GM12874 (cell line): ENCODE measurements around the gene M6PR.

ENCODE experiments used
- TF ChIP-seq, protein P1 (sequence below): IDR thresholded peaks from 2 replicates; pipeline ENCODE4 v1.5.1; 2011; ENCODE audit warnings: low read depth, mild to moderate bottlenecking, control low read depth, low read length, moderate library complexity; ENCODE audit not compliant: insufficient read depth

Gene M6PR

DNA sequence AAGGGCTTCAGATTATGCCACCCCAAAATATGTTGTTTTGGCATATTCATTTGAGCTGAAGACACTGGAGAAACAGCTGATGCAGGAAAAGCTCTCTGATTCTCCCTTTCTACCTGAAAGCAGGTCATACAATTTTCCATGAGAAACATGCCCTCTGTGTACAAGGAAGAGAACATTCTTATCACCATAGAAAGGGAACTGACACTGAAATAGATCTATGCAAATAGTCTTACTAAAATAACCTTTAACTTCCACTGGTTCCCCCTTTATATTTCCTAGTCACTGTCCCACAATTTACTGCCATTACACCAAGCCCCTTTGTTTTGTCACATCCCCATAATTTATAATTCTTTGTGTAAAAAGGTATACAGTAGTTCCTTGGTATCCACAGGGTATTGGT, 44.8 kb downstream of the M6PR start:
- TF ChIP-seq, protein P1, sequence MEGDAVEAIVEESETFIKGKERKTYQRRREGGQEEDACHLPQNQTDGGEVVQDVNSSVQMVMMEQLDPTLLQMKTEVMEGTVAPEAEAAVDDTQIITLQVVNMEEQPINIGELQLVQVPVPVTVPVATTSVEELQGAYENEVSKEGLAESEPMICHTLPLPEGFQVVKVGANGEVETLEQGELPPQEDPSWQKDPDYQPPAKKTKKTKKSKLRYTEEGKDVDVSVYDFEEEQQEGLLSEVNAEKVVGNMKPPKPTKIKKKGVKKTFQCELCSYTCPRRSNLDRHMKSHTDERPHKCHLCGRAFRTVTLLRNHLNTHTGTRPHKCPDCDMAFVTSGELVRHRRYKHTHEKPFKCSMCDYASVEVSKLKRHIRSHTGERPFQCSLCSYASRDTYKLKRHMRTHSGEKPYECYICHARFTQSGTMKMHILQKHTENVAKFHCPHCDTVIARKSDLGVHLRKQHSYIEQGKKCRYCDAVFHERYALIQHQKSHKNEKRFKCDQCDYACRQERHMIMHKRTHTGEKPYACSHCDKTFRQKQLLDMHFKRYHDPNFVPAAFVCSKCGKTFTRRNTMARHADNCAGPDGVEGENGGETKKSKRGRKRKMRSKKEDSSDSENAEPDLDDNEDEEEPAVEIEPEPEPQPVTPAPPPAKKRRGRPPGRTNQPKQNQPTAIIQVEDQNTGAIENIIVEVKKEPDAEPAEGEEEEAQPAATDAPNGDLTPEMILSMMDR = no peak

GRCh38 chr12:8903646-8904045, 45.8 kb downstream of the M6PR start:
- TF ChIP-seq, protein P1 = no peak

DNA sequence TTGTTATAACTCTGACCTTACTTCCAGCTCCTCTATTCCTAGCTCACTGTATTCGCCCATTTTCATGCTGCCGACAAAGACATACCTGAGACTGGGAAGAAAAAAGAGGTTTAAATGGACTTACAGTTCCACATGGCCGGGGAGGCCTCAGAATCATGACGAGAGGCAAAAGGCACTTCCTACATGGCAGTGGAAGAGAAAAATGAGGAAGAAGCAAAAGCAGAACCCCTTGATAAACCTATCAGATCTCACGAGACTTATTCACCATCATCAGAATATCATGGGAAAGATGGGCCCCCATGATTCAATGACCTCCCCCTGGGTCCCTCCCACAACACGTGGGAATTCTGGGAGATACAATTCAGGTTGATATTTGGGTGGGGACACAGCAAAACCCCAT, 49.6 kb downstream of the M6PR start:
- TF ChIP-seq, protein P1 = no peak

GRCh38 chr12:8897081-8897480, 52.4 kb downstream of the M6PR start:
- TF ChIP-seq, protein P1 = no peak

GRCh38 chr12:8894986-8895385, 54.5 kb downstream of the M6PR start:
- TF ChIP-seq, protein P1 = no peak

- TF ChIP-seq, protein P1 = no peak
Measured at GRCh38 chr12:8894378-8894777, 55.1 kb downstream of the M6PR start.

DNA sequence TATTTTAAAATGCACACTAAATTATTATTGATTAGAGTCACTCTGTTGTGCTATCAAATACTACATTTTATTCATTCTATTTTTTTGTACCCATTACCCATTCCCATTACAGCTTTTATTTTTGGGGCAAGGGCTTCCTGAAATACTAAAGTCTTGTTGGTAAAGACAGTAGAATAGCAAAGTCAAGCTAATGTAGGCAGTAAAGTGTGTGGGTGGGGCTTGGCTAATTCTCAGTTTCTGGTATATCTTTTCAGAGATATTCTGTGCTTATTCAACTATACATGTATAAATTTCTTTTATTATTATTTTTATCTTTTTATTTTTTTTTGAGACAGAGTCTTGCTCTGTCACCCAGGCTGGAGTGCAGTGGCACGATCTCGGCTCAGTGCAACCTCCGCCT, 57.5 kb downstream of the M6PR start:
- TF ChIP-seq, protein P1 = no peak
